ENCODE data around the gene ZBTB20. TPM values are rescaled to one million over a fixed set of nuclear protein-coding genes. Genes with fewer than 3 reads are reported as not detected.
A peak's percentile ranks its signal among the peaks of the same experiment; 100 is the strongest.

ZBTB20 gene
- total RNA-seq, 3 donors from 2014 or later (not counting 1 experiment from before 2014, with no cell fraction given): 52.7 to 58.3 (median 55.9) TPM

DNA sequence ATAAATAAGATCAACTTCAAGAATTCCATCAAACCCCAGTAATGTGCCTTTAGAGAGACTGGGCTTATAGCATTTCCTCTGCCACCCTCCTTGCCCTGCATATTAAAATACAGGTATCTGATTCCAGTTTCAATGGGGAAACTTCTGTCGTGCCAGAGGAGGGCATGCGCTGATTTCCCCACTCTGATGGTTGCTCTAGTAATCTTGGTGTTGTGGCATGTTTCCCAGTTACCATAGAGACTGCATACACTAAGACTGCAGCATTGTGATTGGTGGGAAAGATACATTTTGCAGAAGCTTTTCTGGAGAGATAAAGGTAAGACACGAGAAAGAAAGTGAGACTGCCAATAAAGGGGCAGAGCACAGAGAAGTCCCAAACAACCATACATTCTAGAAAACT, 627.7 kb downstream of the ZBTB20 start:
- Histone ChIP-seq H3K9me3 (ENCODE audit: control insufficient read depth, insufficient read depth, low read length) (no peaks in the 10 kb centered on the region), H3K4me1 (ENCODE audit: control insufficient read depth, insufficient read depth, low read length) (no peaks in the 10 kb centered on the region), H3K27me3 (ENCODE audit: control insufficient read depth, insufficient read depth, low read length) (no peaks in the 10 kb centered on the region), H3K27ac (ENCODE audit: low read length) (no peak overlapping the region), H3K36me3 (ENCODE audit: control insufficient read depth, insufficient read depth, low read length) (no peaks in the 10 kb centered on the region), H3K4me3 (ENCODE audit: low read length) (no peak overlapping the region)
- Mint-ChIP-seq H3K4me1 (no peaks in the 10 kb centered on the region), H3K36me3 (no peaks in the 10 kb centered on the region), H3K27ac (no peak overlapping the region), H3K4me3 (no peak overlapping the region), H3K27me3 (ENCODE audit: low read depth in 2 of 2) (no peaks in the 10 kb centered on the region), H3K9me3 (no peaks in the 10 kb centered on the region)
- ATAC-seq (peak; percentile 30 to 50 (median 36)), DNase-seq (peak in 1 of 2 donors; percentile 33)
- TF ChIP-seq, protein P1, sequence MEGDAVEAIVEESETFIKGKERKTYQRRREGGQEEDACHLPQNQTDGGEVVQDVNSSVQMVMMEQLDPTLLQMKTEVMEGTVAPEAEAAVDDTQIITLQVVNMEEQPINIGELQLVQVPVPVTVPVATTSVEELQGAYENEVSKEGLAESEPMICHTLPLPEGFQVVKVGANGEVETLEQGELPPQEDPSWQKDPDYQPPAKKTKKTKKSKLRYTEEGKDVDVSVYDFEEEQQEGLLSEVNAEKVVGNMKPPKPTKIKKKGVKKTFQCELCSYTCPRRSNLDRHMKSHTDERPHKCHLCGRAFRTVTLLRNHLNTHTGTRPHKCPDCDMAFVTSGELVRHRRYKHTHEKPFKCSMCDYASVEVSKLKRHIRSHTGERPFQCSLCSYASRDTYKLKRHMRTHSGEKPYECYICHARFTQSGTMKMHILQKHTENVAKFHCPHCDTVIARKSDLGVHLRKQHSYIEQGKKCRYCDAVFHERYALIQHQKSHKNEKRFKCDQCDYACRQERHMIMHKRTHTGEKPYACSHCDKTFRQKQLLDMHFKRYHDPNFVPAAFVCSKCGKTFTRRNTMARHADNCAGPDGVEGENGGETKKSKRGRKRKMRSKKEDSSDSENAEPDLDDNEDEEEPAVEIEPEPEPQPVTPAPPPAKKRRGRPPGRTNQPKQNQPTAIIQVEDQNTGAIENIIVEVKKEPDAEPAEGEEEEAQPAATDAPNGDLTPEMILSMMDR (IDR thresholded peaks at IDR 0.05): no peak
- 73% methylated on average over 2 of the region's 3 CpGs for WGBS (ENCODE audit: insufficient coverage)
- intact Hi-C loops (cut with micrococcal nuclease): no loop called here

DNA sequence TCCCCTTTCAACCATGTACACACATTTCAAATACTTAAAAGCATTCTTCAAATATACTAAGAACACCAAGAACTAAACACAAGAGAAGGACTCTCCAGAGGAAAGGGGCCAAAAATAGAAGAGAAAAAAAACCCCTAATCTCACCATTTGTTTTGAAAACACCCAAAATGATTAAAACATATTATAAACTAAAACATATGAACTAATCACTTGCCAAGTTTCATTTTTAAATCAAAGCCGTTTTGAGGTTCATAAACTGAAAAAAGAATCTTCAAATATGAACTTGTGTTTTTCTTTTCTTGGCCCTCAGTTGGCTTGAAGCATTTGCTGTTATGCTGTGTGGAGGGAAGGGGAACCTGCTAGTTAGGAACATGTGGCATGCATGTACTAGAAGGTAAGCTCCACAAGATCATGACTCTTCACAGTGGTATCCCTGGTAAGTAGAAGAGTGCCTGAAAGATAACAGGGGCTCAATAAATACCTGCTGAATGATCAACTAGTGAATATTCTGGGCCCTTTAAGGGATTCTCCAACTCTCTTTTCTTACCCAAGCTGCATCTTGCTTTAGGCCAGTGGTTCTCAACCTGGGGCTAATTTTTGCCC, 628.8 kb downstream of the ZBTB20 start:
- no peak overlapping the region for H3K4me3 Mint-ChIP-seq
- no peaks in the 10 kb centered on the region for H3K4me1 Mint-ChIP-seq
- 86% methylated on average over 1 of the region's 1 CpG for WGBS (ENCODE audit: insufficient coverage)
- no peak for ATAC-seq
- intact Hi-C loops (cut with micrococcal nuclease): no loop called here
- Histone ChIP-seq H3K9me3 (ENCODE audit: control insufficient read depth, insufficient read depth, low read length) (no peaks in the 10 kb centered on the region), H3K27me3 (ENCODE audit: control insufficient read depth, insufficient read depth, low read length) (no peaks in the 10 kb centered on the region), H3K36me3 (ENCODE audit: control insufficient read depth, insufficient read depth, low read length) (no peaks in the 10 kb centered on the region), H3K27ac (ENCODE audit: low read length) (no peak overlapping the region), H3K4me1 (ENCODE audit: control insufficient read depth, insufficient read depth, low read length) (no peaks in the 10 kb centered on the region), H3K4me3 (ENCODE audit: low read length) (no peak overlapping the region)
- H3K27me3 Mint-ChIP-seq (ENCODE audit: low read depth in 2 of 2): no peaks in the 10 kb centered on the region
- TF ChIP-seq, protein P1 (IDR thresholded peaks at IDR 0.05): no peak
- DNase-seq: no peak
- H3K27ac Mint-ChIP-seq: no peak overlapping the region
- H3K36me3 Mint-ChIP-seq: no peaks in the 10 kb centered on the region
- H3K9me3 Mint-ChIP-seq: no peaks in the 10 kb centered on the region

DNA sequence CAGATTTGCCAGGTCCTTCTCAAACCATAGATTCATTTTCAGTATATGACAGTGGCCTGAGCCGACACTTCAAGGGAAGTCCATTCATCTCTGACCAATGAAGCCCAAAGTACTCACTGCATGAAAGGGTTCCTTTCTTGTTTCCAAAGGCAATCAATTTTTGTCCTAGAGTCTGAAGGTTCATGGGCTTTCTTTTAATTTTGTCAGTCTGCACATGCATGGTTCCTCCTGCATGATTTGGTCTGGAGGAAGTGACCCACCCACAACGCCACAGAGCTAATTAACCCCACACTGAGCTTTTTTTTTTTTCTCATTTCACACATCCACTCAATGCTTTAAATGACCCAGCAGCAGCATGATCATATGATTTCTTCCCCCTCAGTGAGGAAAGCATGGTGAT, 636.9 kb downstream of the ZBTB20 start:
- no peak overlapping the region for H3K4me3 Mint-ChIP-seq
- H3K4me1 ChIP-seq (ENCODE audit: control insufficient read depth, insufficient read depth, low read length): peaks cover 4% of the 10 kb centered on the region
- H3K36me3 Mint-ChIP-seq: no peaks in the 10 kb centered on the region
- no peak overlapping the region for H3K27ac ChIP-seq (ENCODE audit: low read length)
- TF ChIP-seq, protein P1 (IDR thresholded peaks at IDR 0.05): no peak
- H3K27me3 ChIP-seq (ENCODE audit: control insufficient read depth, insufficient read depth, low read length): no peaks in the 10 kb centered on the region
- no peaks in the 10 kb centered on the region for H3K27me3 Mint-ChIP-seq (ENCODE audit: low read depth in 2 of 2)
- no peak for DNase-seq
- H3K4me3 ChIP-seq (ENCODE audit: low read length): no peak overlapping the region
- H3K9me3 Mint-ChIP-seq: no peaks in the 10 kb centered on the region
- H3K9me3 ChIP-seq (ENCODE audit: control insufficient read depth, insufficient read depth, low read length): no peaks in the 10 kb centered on the region
- no peak overlapping the region for H3K27ac Mint-ChIP-seq
- H3K36me3 ChIP-seq (ENCODE audit: control insufficient read depth, insufficient read depth, low read length): no peaks in the 10 kb centered on the region
- ATAC-seq: no peak
- H3K4me1 Mint-ChIP-seq: peaks cover 18 to 21% of the 10 kb centered on the region in 2 donors
- 83% methylated on average over 1 of the region's 2 CpGs for WGBS (ENCODE audit: insufficient coverage)
- intact Hi-C loops (cut with micrococcal nuclease): no loop called here

DNA sequence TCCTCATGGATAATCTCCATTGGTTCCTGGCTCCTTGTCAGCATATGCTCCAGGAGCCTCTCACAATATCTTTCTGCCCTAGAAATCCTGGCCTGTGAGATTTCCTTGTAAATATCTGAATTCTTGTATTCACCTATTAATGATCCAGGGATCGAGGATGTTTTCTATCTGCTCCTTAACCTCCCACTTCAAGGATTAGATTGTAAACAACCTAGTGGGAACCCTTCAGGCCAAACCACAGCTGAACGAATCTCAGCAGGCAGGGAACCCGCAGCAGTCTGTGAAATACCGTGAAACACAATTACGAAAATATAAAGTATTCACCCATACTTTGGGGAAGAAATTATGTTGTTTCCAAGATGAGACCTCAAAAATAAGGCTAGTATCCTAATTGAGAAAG, 637.3 kb downstream of the ZBTB20 start:
- TF ChIP-seq, protein P1 (IDR thresholded peaks at IDR 0.05): no peak
- no peak overlapping the region for H3K27ac ChIP-seq (ENCODE audit: low read length)
- 98% methylated on average over 5 of the region's 5 CpGs for WGBS (ENCODE audit: insufficient coverage)
- Mint-ChIP-seq H3K4me3 (no peak overlapping the region), H3K27me3 (ENCODE audit: low read depth in 2 of 2) (no peaks in the 10 kb centered on the region), H3K4me1 (peaks cover 18 to 21% of the 10 kb centered on the region in 2 donors), H3K9me3 (no peaks in the 10 kb centered on the region), H3K27ac (no peak overlapping the region), H3K36me3 (no peaks in the 10 kb centered on the region)
- no peaks in the 10 kb centered on the region for H3K36me3 ChIP-seq (ENCODE audit: control insufficient read depth, insufficient read depth, low read length)
- no peak overlapping the region for H3K4me3 ChIP-seq (ENCODE audit: low read length)
- peaks cover 4% of the 10 kb centered on the region for H3K4me1 ChIP-seq (ENCODE audit: control insufficient read depth, insufficient read depth, low read length)
- DNase-seq: no peak
- no peaks in the 10 kb centered on the region for H3K27me3 ChIP-seq (ENCODE audit: control insufficient read depth, insufficient read depth, low read length)
- no peaks in the 10 kb centered on the region for H3K9me3 ChIP-seq (ENCODE audit: control insufficient read depth, insufficient read depth, low read length)
- ATAC-seq: no peak
- intact Hi-C loops (cut with micrococcal nuclease): no loop called here
